ENCODE results near the gene EPHX1.

- no peak for TF ChIP-seq CTCF (IDR thresholded peaks at IDR 0.05)
- TF ChIP-seq EZH2 (IDR thresholded peaks at IDR 0.05; ENCODE audit: borderline replicate concordance, insufficient read depth, low read depth, low read length, poor library complexity, severe bottlenecking): no peak
These were observed 38.1 kb upstream of the EPHX1 start for GRCh38 chr1:225771661-225772322.
